HEK293 (cell line): Measurements from ENCODE around the gene ZNF23.

Experiments
- SP2 ChIP-seq: fragments of 450-650 bp; formaldehyde crosslinking; IDR thresholded peaks from 2 replicates; pipeline ENCODE4 v1.5.1; 2016; ENCODE audit warnings: missing biosample characterization, missing genetic modification characterization
- ZNF366 ChIP-seq: fragments of 450-650 bp; formaldehyde crosslinking; conservative IDR thresholded peaks from 2 replicates; pipeline ENCODE4 v1.5.1; 2016; ENCODE audit warnings: missing biosample characterization, missing genetic modification characterization
- ZNF610 ChIP-seq: fragments of 450-650 bp; formaldehyde crosslinking; IDR thresholded peaks from 2 replicates; pipeline ENCODE4 v1.5.1; 2016; ENCODE audit warnings: missing biosample characterization, missing genetic modification characterization, borderline replicate concordance
- ZNF624 ChIP-seq: fragments of 450-650 bp; formaldehyde crosslinking; IDR thresholded peaks from 2 replicates; pipeline ENCODE4 v1.5.1; 2017; ENCODE audit warnings: missing biosample characterization, missing genetic modification characterization
- ZNF629 ChIP-seq: fragments of 450-650 bp; formaldehyde crosslinking; IDR thresholded peaks from 2 replicates; pipeline ENCODE4 v1.5.1; 2017; ENCODE audit warnings: missing biosample characterization, missing genetic modification characterization
- ZNF777 ChIP-seq: fragments of 450-650 bp; formaldehyde crosslinking; IDR thresholded peaks from 2 replicates; pipeline ENCODE4 v1.5.1; 2017; ENCODE audit warnings: missing biosample characterization, missing genetic modification characterization, borderline replicate concordance
- TF ChIP-seq, protein P1 (sequence below): fragments of 450-650 bp; formaldehyde crosslinking; IDR thresholded peaks from 2 replicates; pipeline ENCODE4 v1.5.1; 2016; ENCODE audit warnings: missing biosample characterization, missing genetic modification characterization
- TF ChIP-seq, protein P2 (sequence below): fragments of 450-650 bp; formaldehyde crosslinking; IDR thresholded peaks from 2 replicates; pipeline ENCODE4 v1.5.1; 2016; ENCODE audit warnings: missing biosample characterization, missing genetic modification characterization
- TF ChIP-seq, protein P3 (sequence below): fragments of 450-650 bp; formaldehyde crosslinking; IDR thresholded peaks from 2 replicates; pipeline ENCODE4 v1.5.1; 2017; ENCODE audit warnings: missing biosample characterization, missing genetic modification characterization
- TF ChIP-seq, protein P4 (sequence below): fragments of 450-650 bp; formaldehyde crosslinking; IDR thresholded peaks from 2 replicates; pipeline ENCODE4 v1.5.1; 2016; ENCODE audit warnings: missing biosample characterization, missing genetic modification characterization

DNA sequence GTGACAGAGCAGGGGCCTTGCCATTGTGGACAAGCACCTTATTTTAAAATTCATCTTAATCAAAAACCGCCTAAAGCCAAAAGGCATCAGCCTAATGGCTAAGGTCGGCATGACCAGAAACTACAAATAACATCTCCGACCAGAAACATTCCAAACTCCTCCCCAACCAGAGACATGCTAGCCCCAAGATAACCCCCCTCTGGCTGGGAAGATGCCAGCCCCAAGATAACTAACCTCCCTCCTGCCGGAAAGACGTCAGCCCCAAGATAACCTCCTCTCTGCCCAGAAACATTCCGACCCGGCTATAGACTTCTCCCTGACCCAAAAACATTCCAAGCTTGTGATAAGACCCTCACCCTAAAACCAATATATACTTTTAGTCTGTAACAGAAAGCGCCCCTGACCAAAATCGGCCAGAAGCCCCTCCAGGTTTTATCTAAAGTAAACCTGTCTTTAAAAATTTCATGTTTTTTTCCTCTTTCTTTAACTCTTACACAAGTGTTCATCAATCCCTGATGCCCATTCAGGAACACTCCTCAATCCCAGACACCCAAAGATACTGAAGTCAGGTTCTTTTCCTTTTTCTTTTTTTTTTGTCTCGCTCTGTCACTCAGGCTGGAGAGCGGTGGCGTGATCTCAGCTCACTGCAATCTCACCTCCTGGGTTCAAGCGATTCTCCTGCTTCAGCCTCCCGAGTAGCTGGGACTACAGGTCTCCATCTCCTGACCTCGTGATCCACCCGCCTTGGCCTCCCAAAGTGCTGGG lies 52.9 kb downstream of the ZNF23 start:
- TF ChIP-seq, protein P1, sequence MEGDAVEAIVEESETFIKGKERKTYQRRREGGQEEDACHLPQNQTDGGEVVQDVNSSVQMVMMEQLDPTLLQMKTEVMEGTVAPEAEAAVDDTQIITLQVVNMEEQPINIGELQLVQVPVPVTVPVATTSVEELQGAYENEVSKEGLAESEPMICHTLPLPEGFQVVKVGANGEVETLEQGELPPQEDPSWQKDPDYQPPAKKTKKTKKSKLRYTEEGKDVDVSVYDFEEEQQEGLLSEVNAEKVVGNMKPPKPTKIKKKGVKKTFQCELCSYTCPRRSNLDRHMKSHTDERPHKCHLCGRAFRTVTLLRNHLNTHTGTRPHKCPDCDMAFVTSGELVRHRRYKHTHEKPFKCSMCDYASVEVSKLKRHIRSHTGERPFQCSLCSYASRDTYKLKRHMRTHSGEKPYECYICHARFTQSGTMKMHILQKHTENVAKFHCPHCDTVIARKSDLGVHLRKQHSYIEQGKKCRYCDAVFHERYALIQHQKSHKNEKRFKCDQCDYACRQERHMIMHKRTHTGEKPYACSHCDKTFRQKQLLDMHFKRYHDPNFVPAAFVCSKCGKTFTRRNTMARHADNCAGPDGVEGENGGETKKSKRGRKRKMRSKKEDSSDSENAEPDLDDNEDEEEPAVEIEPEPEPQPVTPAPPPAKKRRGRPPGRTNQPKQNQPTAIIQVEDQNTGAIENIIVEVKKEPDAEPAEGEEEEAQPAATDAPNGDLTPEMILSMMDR (tag by site-specific recombination), result no peak
- no peak for TF ChIP-seq ZNF610
- no peak for TF ChIP-seq SP2 (tag by site-specific recombination)
- TF ChIP-seq ZNF777 (tag by site-specific recombination), result no peak
- no peak for TF ChIP-seq ZNF366 (tag by site-specific recombination)
- no peak for TF ChIP-seq ZNF624 (tag by site-specific recombination)
- TF ChIP-seq, protein P2, sequence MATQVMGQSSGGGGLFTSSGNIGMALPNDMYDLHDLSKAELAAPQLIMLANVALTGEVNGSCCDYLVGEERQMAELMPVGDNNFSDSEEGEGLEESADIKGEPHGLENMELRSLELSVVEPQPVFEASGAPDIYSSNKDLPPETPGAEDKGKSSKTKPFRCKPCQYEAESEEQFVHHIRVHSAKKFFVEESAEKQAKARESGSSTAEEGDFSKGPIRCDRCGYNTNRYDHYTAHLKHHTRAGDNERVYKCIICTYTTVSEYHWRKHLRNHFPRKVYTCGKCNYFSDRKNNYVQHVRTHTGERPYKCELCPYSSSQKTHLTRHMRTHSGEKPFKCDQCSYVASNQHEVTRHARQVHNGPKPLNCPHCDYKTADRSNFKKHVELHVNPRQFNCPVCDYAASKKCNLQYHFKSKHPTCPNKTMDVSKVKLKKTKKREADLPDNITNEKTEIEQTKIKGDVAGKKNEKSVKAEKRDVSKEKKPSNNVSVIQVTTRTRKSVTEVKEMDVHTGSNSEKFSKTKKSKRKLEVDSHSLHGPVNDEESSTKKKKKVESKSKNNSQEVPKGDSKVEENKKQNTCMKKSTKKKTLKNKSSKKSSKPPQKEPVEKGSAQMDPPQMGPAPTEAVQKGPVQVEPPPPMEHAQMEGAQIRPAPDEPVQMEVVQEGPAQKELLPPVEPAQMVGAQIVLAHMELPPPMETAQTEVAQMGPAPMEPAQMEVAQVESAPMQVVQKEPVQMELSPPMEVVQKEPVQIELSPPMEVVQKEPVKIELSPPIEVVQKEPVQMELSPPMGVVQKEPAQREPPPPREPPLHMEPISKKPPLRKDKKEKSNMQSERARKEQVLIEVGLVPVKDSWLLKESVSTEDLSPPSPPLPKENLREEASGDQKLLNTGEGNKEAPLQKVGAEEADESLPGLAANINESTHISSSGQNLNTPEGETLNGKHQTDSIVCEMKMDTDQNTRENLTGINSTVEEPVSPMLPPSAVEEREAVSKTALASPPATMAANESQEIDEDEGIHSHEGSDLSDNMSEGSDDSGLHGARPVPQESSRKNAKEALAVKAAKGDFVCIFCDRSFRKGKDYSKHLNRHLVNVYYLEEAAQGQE (tag by site-specific recombination), result no peak
- no peak for TF ChIP-seq ZNF629 (tag by site-specific recombination)
- TF ChIP-seq, protein P3, sequence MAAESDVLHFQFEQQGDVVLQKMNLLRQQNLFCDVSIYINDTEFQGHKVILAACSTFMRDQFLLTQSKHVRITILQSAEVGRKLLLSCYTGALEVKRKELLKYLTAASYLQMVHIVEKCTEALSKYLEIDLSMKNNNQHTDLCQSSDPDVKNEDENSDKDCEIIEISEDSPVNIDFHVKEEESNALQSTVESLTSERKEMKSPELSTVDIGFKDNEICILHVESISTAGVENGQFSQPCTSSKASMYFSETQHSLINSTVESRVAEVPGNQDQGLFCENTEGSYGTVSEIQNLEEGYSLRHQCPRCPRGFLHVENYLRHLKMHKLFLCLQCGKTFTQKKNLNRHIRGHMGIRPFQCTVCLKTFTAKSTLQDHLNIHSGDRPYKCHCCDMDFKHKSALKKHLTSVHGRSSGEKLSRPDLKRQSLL (tag by site-specific recombination), result no peak
- TF ChIP-seq, protein P4, sequence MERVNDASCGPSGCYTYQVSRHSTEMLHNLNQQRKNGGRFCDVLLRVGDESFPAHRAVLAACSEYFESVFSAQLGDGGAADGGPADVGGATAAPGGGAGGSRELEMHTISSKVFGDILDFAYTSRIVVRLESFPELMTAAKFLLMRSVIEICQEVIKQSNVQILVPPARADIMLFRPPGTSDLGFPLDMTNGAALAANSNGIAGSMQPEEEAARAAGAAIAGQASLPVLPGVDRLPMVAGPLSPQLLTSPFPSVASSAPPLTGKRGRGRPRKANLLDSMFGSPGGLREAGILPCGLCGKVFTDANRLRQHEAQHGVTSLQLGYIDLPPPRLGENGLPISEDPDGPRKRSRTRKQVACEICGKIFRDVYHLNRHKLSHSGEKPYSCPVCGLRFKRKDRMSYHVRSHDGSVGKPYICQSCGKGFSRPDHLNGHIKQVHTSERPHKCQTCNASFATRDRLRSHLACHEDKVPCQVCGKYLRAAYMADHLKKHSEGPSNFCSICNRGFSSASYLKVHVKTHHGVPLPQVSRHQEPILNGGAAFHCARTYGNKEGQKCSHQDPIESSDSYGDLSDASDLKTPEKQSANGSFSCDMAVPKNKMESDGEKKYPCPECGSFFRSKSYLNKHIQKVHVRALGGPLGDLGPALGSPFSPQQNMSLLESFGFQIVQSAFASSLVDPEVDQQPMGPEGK (tag by site-specific recombination), result no peak
